Activated CD4-positive, alpha-beta T cell treated with anti-CD3 and anti-CD28 coated beads for 24 hours (primary cell): ENCODE results near the gene C17orf50.

ENCODE experiments used
- DNase-seq, 2 donors: peaks; one replicate each; pipeline ENCODE4 v3.0.0-alpha.2; 2020; ENCODE audit warnings: low read depth in 2 of 2

C17orf50 gene

DNA sequence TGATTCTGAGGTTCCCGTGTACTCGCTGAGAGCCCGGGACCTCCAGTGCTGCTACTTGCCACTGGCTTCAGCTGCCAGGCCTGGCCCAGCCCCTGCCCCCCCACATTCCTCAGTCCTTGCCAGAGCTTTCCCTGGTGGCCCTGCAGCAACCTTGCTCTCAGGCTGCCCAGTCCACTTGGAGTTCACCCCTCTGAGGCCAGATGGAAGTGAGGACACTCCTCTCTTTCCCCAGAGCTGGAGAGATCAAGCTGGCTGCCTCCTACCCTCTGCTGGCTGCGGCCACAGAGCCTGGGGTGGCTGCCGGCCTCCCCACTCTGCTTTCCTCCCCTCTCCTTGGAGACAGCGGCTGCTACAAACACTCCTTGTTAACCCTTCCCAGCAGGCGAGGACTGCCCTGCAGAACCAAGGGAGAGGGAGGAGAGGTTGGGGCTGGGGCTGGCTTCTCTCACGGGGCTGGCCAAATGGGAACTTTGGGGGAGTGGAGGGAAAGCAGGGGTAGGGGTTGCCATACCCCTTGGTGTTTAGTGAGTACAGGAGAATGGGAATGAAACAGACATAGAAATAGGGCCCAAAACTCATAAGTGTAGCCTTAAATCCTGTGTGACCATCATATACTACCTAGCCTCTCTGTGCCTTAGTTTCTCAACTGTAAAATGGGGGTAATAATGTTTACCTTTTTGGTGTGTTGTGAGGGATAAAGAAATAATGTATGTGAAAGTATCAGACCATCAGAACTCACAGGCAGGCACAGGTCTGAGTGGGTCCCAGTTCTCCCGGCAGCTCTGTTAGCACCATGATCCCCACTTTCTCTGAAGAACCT, 7.5 kb upstream of the C17orf50 start, which contains the start of gene GAS2L2:
TSS of gene GAS2L2 (minus strand) at position 295 of the 820 bp plus-strand sequence. CDS start 389 bp downstream, outside the sequence.
- DNase-seq = no peak

GRCh38 chr17:35757243-35757642, 3.4 kb upstream of the C17orf50 start:
- DNase-seq = no peak

DNA sequence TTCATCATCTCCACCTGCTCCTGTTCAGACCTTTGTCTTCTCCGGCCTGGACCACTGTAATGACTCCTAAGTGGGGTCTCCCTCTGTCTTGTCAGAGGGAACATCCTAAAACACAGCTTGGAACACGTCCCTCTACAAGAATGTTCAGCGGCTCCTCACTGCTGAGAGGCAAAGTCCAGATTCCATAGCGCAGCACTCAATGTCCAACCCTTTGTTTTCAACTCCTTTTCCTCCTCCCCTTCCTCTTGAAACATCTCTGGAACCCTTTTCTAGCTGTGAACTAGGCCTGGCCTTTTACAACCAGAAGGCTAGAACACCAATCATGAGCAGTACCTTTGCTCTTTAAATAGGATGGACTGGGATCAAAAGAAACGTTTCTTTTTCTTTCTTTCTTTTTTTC, 914 bp downstream of the C17orf50 start:
- DNase-seq = no peak

DNA sequence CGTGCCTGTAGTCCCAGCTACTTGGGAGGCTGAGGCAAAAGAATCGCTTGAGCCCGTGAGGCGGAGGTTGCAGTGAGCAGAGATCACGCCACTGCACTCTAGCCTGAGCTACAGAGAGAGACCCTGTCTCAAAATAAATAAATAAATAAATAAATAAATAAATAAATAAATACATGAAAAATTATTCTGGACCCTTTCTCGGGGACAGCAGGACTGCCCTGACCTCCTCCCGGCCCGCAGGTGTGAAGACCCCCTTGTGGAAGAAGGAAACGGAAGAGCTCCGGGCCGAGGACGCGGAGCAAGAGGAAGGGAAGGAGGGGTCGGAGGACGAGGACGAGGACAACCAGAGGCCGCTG, 3.1 kb downstream of the C17orf50 start:
- no peak for DNase-seq

DNA sequence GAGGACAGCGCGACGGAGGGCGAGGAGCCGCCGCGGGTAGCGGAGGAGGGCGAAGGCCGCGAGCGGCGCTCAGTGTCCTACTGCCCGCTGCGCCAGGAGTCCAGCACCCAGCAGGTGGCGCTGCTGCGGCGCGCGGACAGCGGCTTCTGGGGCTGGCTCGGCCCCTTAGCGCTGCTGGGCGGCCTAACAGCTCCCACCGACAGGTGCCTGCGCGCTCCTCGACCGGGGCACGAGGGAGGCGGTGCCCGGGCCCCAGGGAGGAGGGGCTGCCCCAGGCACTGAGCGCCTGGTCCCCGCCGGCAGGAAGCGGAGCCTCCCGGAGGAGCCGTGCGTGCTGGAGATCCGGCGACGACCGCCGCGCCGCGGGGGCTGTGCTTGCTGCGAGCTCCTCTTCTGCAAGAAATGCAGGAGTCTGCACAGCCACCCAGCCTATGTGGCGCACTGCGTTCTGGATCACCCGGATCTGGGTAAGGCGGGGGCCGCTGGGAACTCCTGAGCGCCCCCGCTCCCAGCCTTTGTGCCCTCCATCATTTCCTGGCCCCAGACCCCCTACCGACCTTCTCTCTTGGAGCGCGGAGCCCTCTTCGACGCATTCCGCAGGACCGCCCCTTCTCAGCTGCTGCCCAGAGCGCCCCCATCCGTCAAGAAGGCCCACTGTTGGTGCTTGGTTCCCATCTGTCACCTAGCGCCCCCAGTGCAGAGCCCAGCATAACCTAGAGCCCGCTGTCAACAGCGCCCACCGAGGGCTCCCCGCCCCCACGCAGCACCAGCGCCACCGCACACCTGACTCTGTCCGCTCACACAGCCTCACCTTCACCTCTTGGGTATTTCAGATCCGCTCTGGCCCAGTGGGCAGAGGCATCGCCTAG, 3.7 kb downstream of the C17orf50 start:
- peak; percentile 79 to 83 for DNase-seq

- no peak for DNase-seq
Observed at GRCh38 chr17:35765086-35765710, 4.5 kb downstream of the C17orf50 start.

GRCh38 chr17:35765756-35766488, 5.2 kb downstream of the C17orf50 start:
- no peak for DNase-seq

DNA sequence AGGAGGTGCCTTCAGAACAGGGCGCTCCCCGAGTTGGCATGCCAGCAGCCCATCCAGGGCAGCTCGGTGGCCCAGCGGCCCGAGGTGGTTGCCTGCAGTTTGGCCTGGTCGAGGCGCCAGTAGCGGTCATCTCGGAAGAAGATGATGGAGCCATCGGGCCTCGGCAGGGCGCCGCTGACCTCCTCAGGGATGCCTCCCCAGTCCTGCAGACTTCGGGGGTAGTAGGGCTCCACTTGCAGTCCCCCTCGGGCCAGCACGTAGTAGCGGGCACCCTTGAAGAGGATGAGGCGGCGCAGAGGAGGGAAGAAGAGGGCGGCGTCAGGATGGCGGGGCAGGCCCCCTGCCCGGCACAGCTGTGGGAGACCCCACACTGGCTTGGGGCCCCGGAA, 5.8 kb downstream of the C17orf50 start:
- DNase-seq = no peak

DNA sequence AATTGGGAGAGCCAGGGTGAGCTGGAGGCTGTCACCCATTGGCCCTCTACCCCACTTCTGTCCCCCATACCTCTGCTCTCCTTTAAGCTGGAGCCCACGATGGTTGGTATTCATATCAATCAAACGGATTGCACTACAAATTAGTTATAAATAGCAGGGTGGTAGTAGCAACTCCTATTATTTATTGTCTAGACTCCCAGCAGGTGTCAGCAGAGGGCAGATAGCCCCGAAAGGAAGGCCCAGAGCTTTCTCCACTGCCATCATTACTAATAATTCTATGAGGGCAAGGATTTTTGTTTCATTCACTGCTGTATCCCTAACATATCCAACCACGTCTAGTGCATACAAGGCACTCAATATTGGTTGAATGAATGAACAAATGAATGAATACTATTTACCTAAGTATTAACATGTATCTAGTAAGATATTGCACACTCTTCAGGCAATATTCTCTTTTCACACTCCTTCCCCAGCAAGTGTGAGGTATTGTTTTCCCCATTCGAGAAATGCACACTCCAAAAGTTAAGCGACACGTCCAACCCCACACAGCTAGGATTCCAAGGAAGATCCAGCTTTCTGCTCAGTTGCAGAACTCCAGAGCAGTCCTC, 6.3 kb downstream of the C17orf50 start:
- DNase-seq = peak in 1 of 2 donors; percentile 12

- DNase-seq = no peak
Observed at GRCh38 chr17:35768797-35769196, 8.1 kb downstream of the C17orf50 start.

- no peak for DNase-seq
Observed at GRCh38 chr17:35769895-35770486, 9.3 kb downstream of the C17orf50 start.

DNA sequence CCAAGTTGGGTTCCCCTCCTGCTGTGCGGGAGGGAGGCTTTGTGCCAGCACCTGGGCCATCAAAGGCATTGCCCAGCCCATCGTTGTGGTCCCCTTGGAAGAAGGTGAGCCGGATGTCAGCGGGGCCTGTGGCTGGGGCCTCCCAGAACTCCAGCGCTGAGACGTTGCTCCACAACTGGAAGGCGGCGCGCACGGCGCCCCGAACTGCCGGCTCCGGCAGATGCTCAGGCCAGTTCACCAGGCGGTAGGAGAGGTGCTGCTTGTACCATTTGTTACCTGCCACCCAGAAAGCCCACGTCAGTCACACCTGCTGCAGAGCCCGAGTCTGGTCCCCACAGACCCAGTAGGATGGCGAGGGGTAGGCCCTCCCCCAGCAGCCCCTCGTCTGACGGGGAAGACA, 12.4 kb downstream of the C17orf50 start:
- DNase-seq = no peak

DNA sequence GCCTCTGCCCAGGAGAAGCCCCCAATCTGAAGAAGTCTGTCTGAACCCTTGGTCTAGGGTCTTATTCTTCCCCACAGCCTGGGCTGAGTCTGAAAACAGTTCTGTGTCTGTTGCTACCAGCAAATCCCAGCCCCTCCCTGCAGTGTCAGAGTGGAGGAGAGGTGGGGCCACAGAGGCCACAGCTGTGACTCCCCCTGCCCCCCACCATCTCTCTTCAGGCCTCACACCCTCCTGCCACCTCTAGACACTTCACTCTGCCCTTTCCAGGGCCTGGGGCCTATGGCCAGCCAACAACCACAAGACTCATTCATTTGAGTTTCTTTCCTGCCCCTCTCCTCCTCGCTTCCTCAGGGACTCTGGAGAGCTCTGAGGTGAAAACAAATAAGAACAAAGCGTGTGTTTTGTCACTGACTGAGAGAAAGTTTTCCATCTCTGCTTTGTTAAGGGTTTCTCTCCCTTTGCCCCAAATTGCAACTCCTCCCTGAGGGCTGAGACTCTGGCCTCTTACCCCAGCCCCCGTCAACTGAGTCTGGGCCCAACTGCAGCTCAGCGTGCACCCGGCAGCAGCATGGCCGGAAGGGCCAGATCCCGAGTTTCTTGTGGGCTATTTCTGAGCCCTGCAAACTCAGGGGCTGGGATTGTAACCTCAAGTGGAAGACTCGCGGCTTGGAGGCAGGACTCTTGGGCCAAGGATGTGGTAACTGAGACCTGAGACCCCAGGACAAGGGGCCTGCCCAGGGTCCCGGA, 13.2 kb downstream of the C17orf50 start:
- DNase-seq = no peak

DNA sequence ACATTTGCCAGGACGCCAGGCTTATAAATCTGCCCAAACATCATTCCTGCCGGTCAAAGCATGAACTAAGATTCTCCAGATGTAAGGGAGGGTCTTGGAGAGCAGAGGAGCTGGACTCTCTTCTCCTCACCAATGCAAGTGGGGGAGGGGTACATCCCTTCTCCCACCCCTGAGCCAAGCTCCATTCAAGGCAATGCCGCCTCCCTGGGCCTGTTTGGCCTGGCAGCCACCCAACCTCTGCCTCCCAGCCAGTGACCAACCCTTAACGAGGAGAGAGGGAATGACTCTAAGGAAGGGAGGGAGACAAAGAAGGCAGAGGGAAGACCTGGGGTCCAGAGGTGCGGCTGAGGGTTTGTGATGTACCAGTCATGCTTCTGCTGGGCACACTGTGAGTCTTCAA, 13.8 kb downstream of the C17orf50 start:
- no peak for DNase-seq

GRCh38 chr17:35775039-35775438, 14.4 kb downstream of the C17orf50 start:
- no peak for DNase-seq

DNA sequence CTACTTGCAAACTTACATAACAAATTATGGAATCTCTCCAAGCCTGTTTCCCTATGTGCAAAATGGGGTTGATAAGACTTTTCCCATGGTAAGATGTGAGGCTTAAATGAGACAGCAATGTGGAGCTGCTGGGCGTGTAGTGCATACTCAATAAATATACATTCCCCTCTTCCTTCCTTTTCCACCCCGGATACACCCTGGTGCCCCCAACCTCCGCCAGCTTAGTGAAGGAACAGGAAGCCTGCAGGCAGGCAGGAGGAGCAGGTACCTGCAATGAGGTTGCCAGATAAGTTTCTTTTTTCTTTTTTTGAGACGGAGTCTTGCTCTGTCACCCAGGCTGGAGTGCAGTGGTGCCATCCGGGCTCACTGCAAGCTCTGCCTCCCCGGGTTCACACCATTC, 14.9 kb downstream of the C17orf50 start:
- no peak for DNase-seq

- DNase-seq = no peak
Observed at GRCh38 chr17:35778641-35779196, 18.0 kb downstream of the C17orf50 start.

- no peak for DNase-seq
Observed at GRCh38 chr17:35780950-35781349, 20.3 kb downstream of the C17orf50 start.

GRCh38 chr17:35784895-35785294, 24.2 kb downstream of the C17orf50 start:
- no peak for DNase-seq

- no peak for DNase-seq
Observed at GRCh38 chr17:35786941-35787432, 26.3 kb downstream of the C17orf50 start.
